C1 segment of cervical spinal cord (tissue), 14 donors: Measurements from ENCODE around the gene DNAJC30.
"Not testable (repeated sequence)": the region's sequence is repeated elsewhere in the genome, so short reads cannot be mapped to it uniquely, and the experiment has no call there.

ENCODE experiments used
- DNase-seq, 14 donors: peaks; one replicate each; lab custom pipeline; 2025; lab: John Stamatoyannopoulos, UW

The DNAJC30 gene

GRCh38 chr7:73683056-73683787, at the start of gene DNAJC30, which contains the start of gene BUD23:
DNAJC30 (minus strand) TSS chr7:73683453; CDS start chr7:73683423, 30 bp downstream.
BUD23 (plus strand) TSS chr7:73683597; CDS start chr7:73683626, 29 bp downstream.
- DNase-seq: peak; percentile 65 to 96 (median 92)

DNA sequence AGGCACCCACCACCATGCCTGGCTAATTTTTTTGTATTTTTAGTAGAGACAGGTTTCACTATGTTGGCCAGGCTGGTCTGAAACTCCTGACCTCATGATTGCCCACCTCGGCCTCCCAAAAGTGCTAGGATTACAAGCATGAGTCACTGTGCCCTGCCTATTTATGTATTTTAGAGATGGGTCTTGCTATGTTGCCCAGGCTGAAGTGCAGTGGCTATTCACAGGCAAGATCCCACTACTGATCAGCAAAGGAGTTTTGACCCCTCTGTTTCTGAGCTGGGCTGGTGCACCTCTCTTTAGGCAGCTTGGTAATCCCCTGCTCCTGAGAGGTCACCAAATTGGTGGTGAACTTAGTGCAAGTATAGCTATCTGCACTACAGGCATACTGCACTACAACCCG, 49.1 kb upstream of the DNAJC30 start:
- DNase-seq: no peak

GRCh38 chr7:73730485-73730884, 47.2 kb upstream of the DNAJC30 start:
- DNase-seq: no peak

DNA sequence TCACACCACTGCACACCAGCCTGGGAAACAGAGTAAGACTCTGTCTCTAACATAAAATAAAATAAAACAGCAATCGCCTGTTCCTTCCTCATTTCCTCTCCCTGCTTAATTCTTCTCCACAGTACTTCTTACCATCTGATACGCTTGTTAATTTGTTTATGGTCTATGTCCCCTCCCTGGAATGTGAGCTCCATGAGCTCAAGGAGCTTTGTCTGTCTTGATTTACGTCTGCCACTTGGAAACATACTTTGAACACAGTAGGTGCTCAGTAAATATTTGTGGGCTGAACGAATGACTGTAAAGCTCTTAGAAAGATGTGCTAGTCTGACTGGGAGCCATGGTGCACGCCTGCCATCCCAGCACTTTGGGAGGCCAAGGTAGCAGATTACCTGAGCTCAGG, 45.3 kb upstream of the DNAJC30 start:
- no peak for DNase-seq

DNA sequence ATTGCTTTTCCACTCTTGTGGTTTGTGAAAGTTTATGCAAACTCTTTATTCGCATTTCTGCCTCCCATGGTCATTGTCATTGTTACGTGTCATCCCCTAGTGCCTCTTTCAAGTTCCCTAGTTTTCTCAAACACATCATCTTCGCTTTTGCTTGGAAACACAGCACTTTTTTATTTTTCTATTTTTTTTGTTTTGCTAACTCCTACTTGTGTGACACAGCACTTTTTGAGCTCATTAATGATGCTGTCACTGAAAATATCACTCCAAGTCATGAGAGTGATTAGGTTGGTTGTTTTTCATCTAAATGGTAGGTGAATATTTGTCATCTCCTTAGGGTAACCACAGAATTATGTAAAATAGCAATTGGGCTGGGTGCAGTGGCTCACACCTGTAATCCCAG, 44.7 kb upstream of the DNAJC30 start:
- no peak for DNase-seq

DNA sequence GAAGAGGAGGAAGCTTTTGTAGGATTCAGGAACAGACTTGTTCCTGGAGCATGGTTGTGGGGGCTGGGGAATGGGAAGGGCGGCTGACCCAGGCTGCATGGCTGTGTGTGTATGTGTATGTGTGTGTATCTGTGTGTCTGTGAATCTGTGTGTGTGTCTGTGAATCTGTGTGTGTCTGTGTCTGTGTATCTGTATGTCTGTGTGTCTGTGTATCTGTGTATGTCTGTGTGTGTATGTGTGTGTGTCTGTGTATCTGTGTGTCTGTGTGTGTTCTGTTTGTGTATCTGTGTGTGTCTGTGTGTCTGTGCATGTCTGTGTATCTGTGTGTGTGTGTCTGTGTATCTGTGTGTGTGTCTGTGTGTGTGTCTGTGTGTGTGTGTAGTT, 42.8 kb upstream of the DNAJC30 start:
- no peak for DNase-seq

- DNase-seq: no peak
Measured at GRCh38 chr7:73723813-73724212, 40.6 kb upstream of the DNAJC30 start.

DNA sequence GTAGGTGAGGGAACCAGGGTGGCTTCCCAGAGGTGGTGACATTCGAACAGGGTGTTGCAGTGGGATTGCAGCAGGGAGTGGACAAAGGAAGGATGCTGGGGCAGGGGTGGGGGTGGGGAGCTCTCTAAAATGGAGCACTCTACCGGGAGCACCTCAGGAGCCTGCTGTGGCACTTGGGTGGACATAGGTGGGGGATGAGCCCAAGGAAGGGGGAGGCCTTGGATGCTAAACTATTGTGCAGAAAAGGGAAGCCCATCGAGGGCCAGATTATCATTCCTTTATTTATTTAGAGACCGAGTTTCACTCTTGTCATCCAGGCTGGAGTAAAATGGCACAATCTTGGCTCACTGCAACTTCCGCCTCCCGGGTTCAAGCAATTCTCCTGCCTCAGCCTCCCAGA, 39.5 kb upstream of the DNAJC30 start:
- DNase-seq: no peak

DNA sequence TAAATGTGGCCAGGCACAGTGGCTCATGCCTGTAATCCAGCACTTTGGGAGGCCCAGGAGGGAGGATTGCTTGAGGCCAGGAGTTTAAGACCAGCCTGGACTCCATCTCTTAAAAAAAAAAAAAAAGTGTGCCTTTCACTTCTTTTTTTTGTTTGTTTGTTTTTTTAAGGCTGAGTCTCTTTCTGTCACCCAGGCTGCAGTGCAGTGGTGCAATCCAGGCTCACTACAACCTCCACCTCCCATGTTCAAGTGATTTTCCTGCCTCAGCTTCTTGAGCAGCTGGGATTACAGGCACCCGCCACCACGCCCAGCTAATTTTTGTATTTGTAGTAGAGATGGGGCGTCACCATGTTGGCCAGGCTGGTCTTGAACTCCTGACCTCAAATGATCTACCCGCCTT, 38.9 kb upstream of the DNAJC30 start:
- not testable (repeated sequence) for DNase-seq

DNA sequence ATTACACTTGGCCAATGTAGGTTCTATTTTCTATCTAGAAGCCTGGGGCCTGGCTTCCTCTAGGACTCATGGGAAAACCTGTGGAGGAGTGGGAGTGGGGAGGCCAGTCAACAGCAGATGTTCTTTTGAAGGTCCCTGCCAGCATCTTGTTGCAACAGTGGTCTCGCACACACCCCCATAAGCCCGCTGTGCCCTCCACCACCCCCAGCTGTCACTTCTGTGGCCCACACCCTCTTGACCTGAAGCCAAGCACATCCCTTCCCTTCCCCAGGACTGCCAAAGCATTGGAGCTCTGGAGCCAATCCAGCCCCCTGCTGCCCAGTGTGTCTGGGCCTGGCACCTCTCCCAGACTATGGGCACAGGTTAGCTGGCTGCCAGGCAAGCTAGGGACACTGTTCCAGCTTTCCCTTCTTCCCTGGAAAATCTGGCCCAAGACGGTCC, 38.1 kb upstream of the DNAJC30 start:
- peak in 11 of 14 donors; percentile 6 to 95 (median 70) for DNase-seq

DNA sequence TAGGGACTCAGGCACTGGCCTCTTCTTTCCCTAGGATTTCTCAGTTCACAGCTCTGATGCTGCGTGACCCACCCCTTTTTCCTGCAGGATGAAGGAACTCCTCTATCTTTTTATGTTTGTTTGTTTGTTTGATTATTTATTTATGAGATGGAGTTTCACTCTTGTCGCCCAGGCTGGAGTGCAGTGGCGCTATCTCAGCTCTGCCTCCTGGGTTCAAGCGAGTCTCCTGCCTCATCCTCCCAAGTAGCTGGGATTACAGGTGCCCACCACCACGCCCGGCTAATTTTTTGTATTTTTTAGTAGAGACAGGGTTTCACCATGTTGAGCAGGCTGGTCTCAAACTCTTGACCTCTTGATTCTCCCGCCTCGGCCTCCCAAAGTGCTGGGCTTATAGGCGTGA, 37.2 kb upstream of the DNAJC30 start:
- not testable (repeated sequence) for DNase-seq

DNA sequence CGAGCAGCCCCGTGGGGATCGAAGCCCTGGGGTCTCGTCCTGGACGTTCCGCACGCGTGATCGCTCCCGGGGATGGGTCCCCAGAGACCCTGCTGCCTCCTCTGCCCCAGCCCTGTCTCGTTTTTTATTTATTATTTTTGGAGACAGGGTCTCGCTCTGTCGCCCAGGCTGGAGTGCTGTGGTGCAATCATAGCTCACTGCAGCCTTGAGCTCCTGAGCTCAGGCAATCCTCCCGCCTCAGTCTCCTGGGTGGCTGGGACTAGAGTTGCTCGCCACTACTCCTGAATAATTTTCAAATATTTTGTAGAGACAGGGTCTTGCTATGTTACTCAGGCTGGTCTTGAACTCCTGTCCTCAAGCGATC, 36.5 kb upstream of the DNAJC30 start:
- no peak for DNase-seq

DNA sequence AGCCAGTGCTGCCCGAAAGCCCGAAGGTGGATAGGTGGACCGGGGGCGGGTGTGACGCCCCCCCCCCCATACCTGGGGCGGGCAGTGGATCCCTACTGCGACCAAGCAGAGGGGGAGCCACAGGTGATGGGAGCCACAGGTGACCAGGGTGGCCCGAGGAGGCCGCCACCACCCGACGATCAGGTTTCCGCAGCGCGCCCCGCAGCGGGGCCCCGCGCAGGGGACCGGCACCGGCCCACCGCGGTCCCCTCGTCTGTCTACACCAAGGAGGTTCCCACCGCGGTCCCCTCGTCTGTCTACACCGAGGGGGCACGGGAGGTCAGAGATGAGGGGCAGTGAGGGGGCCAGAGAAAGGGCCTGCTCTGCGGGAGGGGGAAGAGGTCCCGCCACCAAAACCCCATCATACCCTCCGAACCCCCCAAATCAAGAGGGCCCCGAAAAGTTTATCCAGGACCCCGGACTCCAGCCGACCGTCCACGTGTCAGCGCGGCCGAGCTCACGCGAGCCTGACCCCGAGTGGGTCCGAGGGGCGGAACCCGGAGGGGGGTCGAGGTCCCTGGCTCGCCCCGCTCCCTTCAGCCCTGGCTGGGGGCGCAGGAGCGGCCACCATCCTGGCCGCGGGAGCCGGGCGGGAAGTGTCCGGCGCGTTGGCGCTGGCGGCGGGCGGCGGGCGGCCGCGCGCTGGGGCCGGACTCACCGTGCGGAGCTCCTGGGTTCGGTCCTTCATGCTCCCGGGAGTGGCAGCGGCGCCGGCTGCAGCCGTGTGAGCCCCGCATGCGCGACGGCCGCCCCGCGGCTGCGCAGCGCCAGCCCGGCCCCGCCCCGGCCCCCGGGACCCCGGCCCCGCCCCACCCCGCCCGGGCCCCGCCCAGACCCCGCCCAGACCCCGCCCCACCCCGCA, 35.9 kb upstream of the DNAJC30 start, which contains the start of gene STX1A:
Gene STX1A (minus strand): TSS at position 765 of the 901 bp plus-strand sequence. CDS start 38 bp downstream, at position 727.
- peak in 11 of 14 donors; percentile 15 to 83 (median 49) for DNase-seq

DNA sequence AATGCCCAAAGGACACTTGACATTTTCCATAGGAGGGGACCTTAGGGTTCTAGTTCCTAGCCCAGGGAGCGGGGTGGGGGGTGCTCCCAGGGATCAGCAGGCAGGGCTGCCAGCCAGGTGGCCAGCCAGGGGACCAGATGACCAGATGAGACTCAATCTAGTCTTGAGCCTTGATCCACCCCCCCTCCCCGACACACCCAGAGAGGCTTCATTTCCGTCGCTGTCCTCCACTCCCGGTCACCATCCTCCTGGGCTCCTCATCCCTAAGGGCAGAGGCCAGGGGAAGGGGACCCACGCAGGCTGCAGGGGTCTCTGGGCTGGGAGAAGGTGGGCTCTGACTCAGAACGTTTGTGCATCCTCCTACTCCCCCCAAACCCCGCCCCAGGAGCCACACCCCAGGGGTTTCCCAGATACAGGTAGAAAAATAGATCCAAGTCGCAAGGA, 35.2 kb upstream of the DNAJC30 start:
- no peak for DNase-seq

DNA sequence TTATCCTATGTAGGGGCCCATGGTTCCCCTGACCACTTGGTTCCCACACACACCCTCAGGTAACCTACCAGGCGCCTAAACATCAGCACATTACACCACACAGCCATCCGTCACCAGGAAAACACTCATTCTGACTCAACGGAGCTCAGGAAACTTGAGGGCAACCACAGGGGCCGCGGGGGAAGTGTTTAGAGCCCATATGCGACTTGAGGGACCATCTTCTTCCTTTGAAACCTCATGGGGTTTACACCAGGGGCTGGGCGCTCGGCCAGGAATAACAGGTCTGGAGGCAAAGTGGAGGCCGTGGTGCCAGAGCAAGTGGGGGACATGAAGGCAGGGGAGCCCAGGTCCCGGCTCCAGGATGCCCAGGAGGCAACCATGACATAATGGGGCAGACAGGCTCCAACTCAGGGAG, 34.7 kb upstream of the DNAJC30 start:
- peak in 2 of 14 donors; percentile 7 to 27 for DNase-seq

- peak in 1 of 14 donors; percentile 40 for DNase-seq
Measured at GRCh38 chr7:73717025-73717807, 34.0 kb upstream of the DNAJC30 start.

- DNase-seq: no peak
Measured at GRCh38 chr7:73716318-73716890, 33.2 kb upstream of the DNAJC30 start.

DNA sequence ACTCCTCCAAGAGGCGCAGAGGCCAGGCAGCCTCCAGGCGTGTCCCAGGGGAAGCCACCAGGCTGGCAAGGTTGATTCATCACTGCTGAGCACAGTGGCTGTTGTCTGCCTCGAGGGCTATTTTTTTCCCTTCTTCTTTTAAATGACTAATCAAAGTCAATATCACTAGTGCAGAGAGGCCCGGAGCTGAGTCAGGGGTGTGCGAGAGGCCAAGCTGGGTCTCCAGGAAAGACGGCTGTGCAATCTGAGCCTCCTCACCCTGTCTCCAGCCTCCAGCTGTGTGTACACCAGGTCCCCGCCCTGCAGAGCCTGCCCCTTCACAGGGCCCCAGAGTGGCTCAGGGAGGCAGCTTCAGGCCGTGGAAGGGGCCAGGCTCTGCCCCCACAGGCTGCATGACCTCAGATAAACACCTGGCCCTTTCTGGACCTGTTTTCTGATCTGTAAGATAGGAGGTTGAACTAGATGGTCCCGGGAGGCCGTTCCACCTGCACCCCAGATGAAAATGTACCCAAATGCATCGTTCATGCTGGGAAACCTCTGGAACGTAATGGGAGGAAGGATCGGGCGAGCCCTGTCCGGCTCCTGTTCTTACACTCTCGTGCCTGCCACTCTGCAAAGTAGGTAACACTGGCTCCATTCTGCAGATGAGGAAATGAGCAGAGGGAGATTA, 32.5 kb upstream of the DNAJC30 start:
- DNase-seq: no peak

DNA sequence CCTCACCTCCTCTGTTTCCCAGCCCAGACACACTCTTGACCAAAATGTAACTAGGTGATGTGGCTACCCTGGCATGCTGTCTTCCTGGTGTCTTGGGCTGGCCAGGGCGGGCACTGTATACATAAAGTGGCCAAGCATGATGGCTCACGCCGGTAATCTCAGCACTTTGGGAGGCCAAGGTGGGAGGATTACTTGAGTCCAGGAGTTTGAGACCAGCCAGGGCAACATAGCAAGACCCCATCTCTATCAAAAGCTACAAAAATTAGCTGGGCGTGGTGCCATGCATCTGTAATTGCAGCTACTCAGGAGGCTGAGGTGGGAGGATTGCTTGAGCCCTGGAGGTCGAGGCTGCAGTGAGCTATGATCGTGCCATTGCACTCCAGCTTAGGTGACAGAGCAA, 30.1 kb upstream of the DNAJC30 start:
- not testable (repeated sequence) for DNase-seq

DNA sequence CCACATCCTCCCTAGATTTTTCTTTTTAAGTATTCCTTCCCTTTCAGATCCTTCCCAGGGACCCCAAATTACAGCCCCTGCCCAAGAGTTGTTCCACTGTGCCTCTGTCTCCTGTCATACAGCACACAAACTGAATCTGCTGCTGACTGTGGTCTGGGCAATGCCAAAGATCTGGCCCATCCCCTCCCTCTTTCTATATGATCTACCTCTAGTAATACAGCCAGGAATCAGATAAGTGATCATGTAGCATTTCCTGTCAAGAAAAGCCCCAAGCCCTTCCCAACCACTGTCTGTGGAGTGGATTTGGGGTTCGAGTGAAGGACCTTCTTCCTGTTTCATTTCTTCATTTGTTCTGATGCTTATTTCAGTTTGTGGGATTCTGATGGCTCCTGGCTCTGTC, 29.5 kb upstream of the DNAJC30 start:
- no peak for DNase-seq
